Measurements from ENCODE around the gene KCTD6. TPM values are rescaled to one million over a fixed set of nuclear protein-coding genes. Genes with fewer than 3 reads are reported as not detected.

Gene KCTD6
- total RNA-seq, 2 experiments from 2014 or later = 5.6 to 5.8 TPM

DNA sequence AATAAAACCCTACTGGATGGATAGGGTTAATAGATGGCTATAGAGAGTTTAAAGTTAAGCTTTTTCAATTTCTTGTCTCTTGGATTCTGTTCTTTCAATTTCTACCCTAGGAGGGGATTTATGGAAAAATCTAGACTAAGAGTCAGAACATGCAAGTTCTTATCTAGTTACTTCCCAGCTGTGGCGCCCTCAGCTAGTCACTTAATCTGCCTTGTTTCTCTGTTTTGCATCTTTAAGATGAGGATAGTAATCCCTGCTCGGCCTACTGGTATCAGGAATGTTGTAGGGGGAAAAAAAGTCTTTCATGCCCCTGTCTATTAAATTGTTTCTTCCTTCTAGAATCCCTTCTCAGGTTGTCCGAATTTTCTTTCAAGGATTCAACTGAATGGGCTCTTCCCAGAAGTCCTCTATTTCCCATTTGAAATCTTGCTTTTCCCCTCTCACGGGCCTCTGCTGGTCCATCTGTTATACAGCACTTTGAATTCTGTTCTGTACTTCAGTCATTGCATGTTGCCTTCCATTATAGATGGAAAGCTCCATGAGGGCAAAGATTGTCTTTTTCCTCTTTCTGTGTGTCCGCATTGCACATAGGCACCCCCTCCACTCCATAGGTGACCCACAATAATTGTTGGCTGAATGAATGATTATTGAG, 4.4 kb downstream of the KCTD6 start:
- Mint-ChIP-seq H3K27me3 (no peaks in the 10 kb centered on the region), H3K9me3 (no peaks in the 10 kb centered on the region), H3K4me1 (ENCODE audit: low read depth) (peaks cover 43% of the 10 kb centered on the region), H3K36me3 (ENCODE audit: low read depth) (peaks cover 11% of the 10 kb centered on the region), H3K4me3 (no peak overlapping the region), H3K27ac (no peak overlapping the region)
- no peak for ATAC-seq
- DNase-seq = no peak
- POLR2A ChIA-PET = interaction anchor here (0.6 kb wide), 1 partner anchor 1145 kb away, joined by 3 read pairs; no protein-coding TSS in a partner anchor
- CTCF ChIA-PET = interaction anchor here (1.2 kb wide), 1 partner anchor 190 kb away, joined by 5 read pairs; the partner anchor contains the start of genes HTD2 and RPP14
- TF ChIP-seq, protein P1, sequence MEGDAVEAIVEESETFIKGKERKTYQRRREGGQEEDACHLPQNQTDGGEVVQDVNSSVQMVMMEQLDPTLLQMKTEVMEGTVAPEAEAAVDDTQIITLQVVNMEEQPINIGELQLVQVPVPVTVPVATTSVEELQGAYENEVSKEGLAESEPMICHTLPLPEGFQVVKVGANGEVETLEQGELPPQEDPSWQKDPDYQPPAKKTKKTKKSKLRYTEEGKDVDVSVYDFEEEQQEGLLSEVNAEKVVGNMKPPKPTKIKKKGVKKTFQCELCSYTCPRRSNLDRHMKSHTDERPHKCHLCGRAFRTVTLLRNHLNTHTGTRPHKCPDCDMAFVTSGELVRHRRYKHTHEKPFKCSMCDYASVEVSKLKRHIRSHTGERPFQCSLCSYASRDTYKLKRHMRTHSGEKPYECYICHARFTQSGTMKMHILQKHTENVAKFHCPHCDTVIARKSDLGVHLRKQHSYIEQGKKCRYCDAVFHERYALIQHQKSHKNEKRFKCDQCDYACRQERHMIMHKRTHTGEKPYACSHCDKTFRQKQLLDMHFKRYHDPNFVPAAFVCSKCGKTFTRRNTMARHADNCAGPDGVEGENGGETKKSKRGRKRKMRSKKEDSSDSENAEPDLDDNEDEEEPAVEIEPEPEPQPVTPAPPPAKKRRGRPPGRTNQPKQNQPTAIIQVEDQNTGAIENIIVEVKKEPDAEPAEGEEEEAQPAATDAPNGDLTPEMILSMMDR (IDR thresholded peaks at IDR 0.05) = no peak
- intact Hi-C loops (cut with micrococcal nuclease) = loop anchor here (5.0 kb wide), 1 partner anchor 34 kb away; no protein-coding TSS in a partner anchor

DNA sequence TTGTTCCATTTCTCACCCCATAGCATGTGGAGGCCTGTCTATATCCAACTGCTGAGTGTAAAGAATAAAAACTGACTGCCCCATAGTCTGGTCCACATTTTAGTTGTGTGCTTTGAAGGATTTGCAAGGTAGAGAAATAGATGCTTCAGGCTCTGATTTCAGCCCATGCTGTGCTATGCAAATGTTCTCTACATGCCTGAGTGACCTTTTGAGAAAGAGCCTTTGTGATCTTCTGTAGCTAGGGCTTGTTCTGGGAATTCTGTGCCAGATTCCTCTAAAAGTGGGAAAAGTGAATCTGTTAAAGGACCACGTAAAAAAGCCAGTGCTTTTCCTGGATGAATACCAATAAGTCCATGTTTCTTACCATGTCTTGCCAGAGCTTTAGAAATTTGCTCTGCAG, 5.2 kb downstream of the KCTD6 start:
- Mint-ChIP-seq H3K36me3 (ENCODE audit: low read depth) (peaks cover 15% of the 10 kb centered on the region), H3K9me3 (no peaks in the 10 kb centered on the region), H3K4me3 (no peak overlapping the region), H3K27ac (no peak overlapping the region), H3K4me1 (ENCODE audit: low read depth) (peaks cover 41% of the 10 kb centered on the region), H3K27me3 (no peaks in the 10 kb centered on the region)
- TF ChIP-seq, protein P1 (IDR thresholded peaks at IDR 0.05) = no peak
- no peak for ATAC-seq
- ChIA-PET CTCF (interaction anchor here (0.9 kb wide), 1 partner anchor 19 kb away, joined by 3 read pairs; no protein-coding TSS in a partner anchor), POLR2A (no interaction called here)
- DNase-seq = no peak
- intact Hi-C loops (cut with micrococcal nuclease) = loop anchor here (5.0 kb wide), 1 partner anchor 35 kb away; no protein-coding TSS in a partner anchor

DNA sequence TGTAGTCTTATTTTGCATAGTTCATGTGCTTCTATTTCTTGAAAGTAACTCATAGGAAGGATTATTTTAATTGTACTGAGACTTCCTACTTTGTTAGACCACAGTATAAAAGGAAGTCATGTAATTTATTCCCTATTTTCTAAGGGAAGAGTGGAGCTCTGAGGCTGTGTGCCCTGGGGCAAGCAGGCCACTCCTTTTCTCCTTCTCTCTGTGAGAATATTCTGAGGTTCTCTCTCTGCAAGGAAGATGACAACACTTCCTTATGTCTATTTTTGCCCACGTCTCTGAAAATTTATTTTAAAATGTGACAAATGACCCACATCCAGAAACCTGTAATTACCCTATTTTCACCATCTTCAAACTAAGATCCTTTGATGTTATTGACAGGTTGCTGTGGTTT, 11.0 kb downstream of the KCTD6 start:
- POLR2A ChIA-PET = no interaction called here
- Mint-ChIP-seq H3K9me3 (no peaks in the 10 kb centered on the region), H3K27ac (no peak overlapping the region), H3K36me3 (ENCODE audit: low read depth) (peaks cover 17% of the 10 kb centered on the region), H3K27me3 (no peaks in the 10 kb centered on the region), H3K4me1 (ENCODE audit: low read depth) (peaks cover 7% of the 10 kb centered on the region), H3K4me3 (no peak overlapping the region)
- no peak for DNase-seq
- no peak for ATAC-seq
- TF ChIP-seq, protein P1 (IDR thresholded peaks at IDR 0.05) = no peak
- CTCF ChIA-PET = interaction anchor here (0.6 to 0.7 kb wide), 2 partner anchors 39 to 827 kb away, joined by 3 to 4 read pairs; no protein-coding TSS in a partner anchor
- intact Hi-C loops (cut with micrococcal nuclease) = no loop called here

DNA sequence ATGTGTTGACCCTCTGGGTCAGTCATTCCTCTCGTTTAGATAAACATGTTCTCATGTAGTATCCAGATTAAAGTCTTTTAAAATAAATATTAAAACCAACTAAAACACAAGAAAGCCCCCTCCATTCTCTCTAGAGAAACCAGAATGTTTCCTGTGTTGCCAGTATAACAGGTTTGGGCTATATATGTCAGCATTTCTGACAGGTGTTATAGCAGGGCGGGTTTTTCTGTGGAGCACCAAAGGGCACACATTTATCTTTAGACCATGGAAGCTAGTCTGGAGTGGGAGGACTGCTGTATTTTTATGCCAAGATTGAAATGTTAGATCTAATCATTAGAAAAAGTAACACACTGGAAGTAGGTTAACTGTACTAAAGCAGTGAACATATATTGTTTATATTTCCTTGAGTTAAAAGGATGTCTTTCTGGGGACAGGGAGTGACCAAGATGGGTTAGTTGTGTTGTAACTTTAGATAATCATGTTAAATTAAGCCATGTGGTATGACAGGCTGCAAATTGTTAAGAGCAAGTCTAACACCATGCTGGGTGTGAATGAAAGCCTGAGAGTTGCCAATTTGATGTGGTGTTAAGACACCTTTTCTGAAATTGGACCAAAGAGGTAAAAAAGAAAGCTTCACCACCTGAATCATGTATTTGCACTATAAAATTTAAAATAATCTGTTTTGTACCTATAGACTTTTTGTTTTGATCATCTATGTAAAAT, 15.6 kb downstream of the KCTD6 start:
- TF ChIP-seq, protein P1 (IDR thresholded peaks at IDR 0.05) = no peak
- no peak for ATAC-seq
- no peak for DNase-seq
- Mint-ChIP-seq H3K27ac (no peak overlapping the region), H3K4me1 (ENCODE audit: low read depth) (no peaks in the 10 kb centered on the region), H3K4me3 (no peak overlapping the region), H3K9me3 (no peaks in the 10 kb centered on the region), H3K36me3 (ENCODE audit: low read depth) (no peaks in the 10 kb centered on the region), H3K27me3 (no peaks in the 10 kb centered on the region)
- intact Hi-C loops (cut with micrococcal nuclease) = no loop called here
- ChIA-PET POLR2A (no interaction called here), CTCF (interaction anchor here (1.1 kb wide), 1 partner anchor 22 kb away, joined by 4 read pairs; no protein-coding TSS in a partner anchor)

DNA sequence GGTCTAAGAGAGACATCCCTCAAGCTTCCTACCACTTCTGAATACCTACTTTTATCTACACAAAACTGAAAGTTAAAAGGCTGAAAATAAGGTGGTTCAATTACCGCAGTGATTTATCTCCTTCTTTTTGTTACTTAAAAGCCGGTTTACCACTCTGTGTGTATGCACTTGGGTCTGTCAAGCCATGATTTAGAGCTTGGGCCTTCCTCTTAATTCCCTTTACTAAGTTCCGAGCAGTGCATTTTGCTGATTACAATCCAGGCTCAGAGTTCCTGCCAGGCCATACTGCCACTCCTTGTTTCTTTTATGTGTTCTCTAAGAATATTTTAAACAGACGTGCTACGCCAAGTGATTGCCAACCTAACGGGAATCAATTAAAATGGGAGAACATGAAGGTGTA, 16.5 kb downstream of the KCTD6 start:
- TF ChIP-seq, protein P1 (IDR thresholded peaks at IDR 0.05) = no peak
- DNase-seq = no peak
- H3K4me1 Mint-ChIP-seq (ENCODE audit: low read depth) = no peaks in the 10 kb centered on the region
- no peak for ATAC-seq
- no peaks in the 10 kb centered on the region for H3K27me3 Mint-ChIP-seq
- no peaks in the 10 kb centered on the region for H3K9me3 Mint-ChIP-seq
- H3K27ac Mint-ChIP-seq = no peak overlapping the region
- no peaks in the 10 kb centered on the region for H3K36me3 Mint-ChIP-seq (ENCODE audit: low read depth)
- intact Hi-C loops (cut with micrococcal nuclease) = no loop called here
- H3K4me3 Mint-ChIP-seq = no peak overlapping the region
- ChIA-PET POLR2A (no interaction called here), CTCF (no interaction called here)

All from activated CD8-positive, alpha-beta T cell treated with anti-CD3 and anti-CD28 coated beads for 36 hours (primary cell).